ENCODE results near the gene ITGA2.

DNA sequence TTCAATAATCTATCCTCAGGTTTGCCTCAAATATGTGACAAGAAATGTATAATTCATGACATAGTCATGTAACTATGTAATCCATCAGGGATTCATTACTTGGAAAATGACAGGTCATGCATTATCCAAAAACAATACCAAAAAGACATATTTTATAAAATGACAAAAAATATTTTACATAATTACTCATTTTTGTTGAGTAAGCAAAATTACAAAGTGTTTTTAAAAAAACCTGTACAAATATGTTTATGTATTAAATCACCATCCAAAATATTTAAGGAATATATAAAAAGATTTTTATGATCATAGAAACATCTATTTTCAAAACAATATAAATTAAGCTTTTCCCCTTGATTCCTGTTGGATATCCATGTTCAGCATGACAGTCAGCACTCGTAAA is 36.7 kb upstream of the ITGA2 start:
- TF ChIP-seq, protein P1, sequence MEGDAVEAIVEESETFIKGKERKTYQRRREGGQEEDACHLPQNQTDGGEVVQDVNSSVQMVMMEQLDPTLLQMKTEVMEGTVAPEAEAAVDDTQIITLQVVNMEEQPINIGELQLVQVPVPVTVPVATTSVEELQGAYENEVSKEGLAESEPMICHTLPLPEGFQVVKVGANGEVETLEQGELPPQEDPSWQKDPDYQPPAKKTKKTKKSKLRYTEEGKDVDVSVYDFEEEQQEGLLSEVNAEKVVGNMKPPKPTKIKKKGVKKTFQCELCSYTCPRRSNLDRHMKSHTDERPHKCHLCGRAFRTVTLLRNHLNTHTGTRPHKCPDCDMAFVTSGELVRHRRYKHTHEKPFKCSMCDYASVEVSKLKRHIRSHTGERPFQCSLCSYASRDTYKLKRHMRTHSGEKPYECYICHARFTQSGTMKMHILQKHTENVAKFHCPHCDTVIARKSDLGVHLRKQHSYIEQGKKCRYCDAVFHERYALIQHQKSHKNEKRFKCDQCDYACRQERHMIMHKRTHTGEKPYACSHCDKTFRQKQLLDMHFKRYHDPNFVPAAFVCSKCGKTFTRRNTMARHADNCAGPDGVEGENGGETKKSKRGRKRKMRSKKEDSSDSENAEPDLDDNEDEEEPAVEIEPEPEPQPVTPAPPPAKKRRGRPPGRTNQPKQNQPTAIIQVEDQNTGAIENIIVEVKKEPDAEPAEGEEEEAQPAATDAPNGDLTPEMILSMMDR (IDR thresholded peaks at IDR 0.05): no peak
- TF ChIP-seq POLR2A (IDR thresholded peaks at IDR 0.05) (no peak), POLR2AphosphoS5 (IDR thresholded peaks at IDR 0.05) (no peak)

Measured in prostate gland (tissue), 2 donors.